ENCODE data around the gene ZNF586.
"Not testable (repeated sequence)": the region's sequence is repeated elsewhere in the genome, so short reads cannot be mapped to it uniquely, and the experiment has no call there.

Gene ZNF586

GRCh38 chr19:57802269-57802668, 32.8 kb downstream of the ZNF586 start:
- Histone ChIP-seq H3K4me1 (ENCODE audit: insufficient read depth, low read length) (peaks cover 4% of the 10 kb centered on the region), H3K4me3 (ENCODE audit: low read depth in 1 of 2, low read length in 2 of 2) (no peak overlapping the region), H3K9me3 (ENCODE audit: low read length) (no peaks in the 10 kb centered on the region), H3K27ac (ENCODE audit: low read depth, low read length) (no peak overlapping the region), H3K9ac (ENCODE audit: low read length) (peak overlapping the region; percentile 30), H3K36me3 (ENCODE audit: insufficient read depth, low read length) (peaks cover 5% of the 10 kb centered on the region), H3K27me3 (ENCODE audit: control insufficient read depth in 1 of 2, insufficient read depth in 2 of 2, low read length in 2 of 2) (no peaks in the 10 kb centered on the region)

- peak overlapping the region; percentile 90 for H3K27ac ChIP-seq (ENCODE audit: low read depth, low read length)
- peaks cover 4% of the 10 kb centered on the region for H3K4me1 ChIP-seq (ENCODE audit: insufficient read depth, low read length)
These were observed 33.8 kb downstream of the ZNF586 start for GRCh38 chr19:57803265-57803593.

GRCh38 chr19:57803594-57804325, 34.3 kb downstream of the ZNF586 start:
- H3K27ac ChIP-seq (ENCODE audit: low read depth, low read length): peak overlapping the region; percentile 90

More at GRCh38 chr19:57803265-57803593, 33.8 kb downstream of the ZNF586 start:
- peaks cover 5% of the 10 kb centered on the region for H3K36me3 ChIP-seq (ENCODE audit: insufficient read depth, low read length)
- no peaks in the 10 kb centered on the region for H3K9me3 ChIP-seq (ENCODE audit: low read length)
- peak overlapping the region; percentile 71 to 80 for H3K4me3 ChIP-seq (ENCODE audit: low read depth in 1 of 2, low read length in 2 of 2)
- peak overlapping the region; percentile 45 for H3K9ac ChIP-seq (ENCODE audit: low read length)
- H3K27me3 ChIP-seq (ENCODE audit: control insufficient read depth in 1 of 2, insufficient read depth in 2 of 2, low read length in 2 of 2): no peaks in the 10 kb centered on the region

GRCh38 chr19:57807541-57807940, 38.1 kb downstream of the ZNF586 start:
- Histone ChIP-seq H3K9me3 (ENCODE audit: low read length) (no peaks in the 10 kb centered on the region), H3K36me3 (ENCODE audit: insufficient read depth, low read length) (peaks cover 12% of the 10 kb centered on the region), H3K4me3 (ENCODE audit: low read depth in 1 of 2, low read length in 2 of 2) (no peak overlapping the region), H3K27me3 (ENCODE audit: control insufficient read depth in 1 of 2, insufficient read depth in 2 of 2, low read length in 2 of 2) (no peaks in the 10 kb centered on the region), H3K27ac (ENCODE audit: low read depth, low read length) (no peak overlapping the region), H3K4me1 (ENCODE audit: insufficient read depth, low read length) (no peaks in the 10 kb centered on the region), H3K9ac (ENCODE audit: low read length) (no peak overlapping the region)

More at GRCh38 chr19:57803594-57804325, 34.3 kb downstream of the ZNF586 start:
- Histone ChIP-seq H3K27me3 (ENCODE audit: control insufficient read depth in 1 of 2, insufficient read depth in 2 of 2, low read length in 2 of 2) (no peaks in the 10 kb centered on the region), H3K9ac (ENCODE audit: low read length) (peak overlapping the region; percentile 45), H3K36me3 (ENCODE audit: insufficient read depth, low read length) (peaks cover 5% of the 10 kb centered on the region), H3K4me1 (ENCODE audit: insufficient read depth, low read length) (peaks cover 4% of the 10 kb centered on the region), H3K4me3 (ENCODE audit: low read depth in 1 of 2, low read length in 2 of 2) (peak overlapping the region; percentile 71 to 80), H3K9me3 (ENCODE audit: low read length) (no peaks in the 10 kb centered on the region)

- not testable (repeated sequence) for H3K9ac ChIP-seq (ENCODE audit: low read length); H3K27ac ChIP-seq (ENCODE audit: low read depth, low read length); H3K27me3 ChIP-seq (ENCODE audit: control insufficient read depth in 1 of 2, insufficient read depth in 2 of 2, low read length in 2 of 2); H3K9me3 ChIP-seq (ENCODE audit: low read length); H3K4me1 ChIP-seq (ENCODE audit: insufficient read depth, low read length); H3K4me3 ChIP-seq (ENCODE audit: low read depth in 1 of 2, low read length in 2 of 2)
- peaks cover 12% of the 10 kb centered on the region for H3K36me3 ChIP-seq (ENCODE audit: insufficient read depth, low read length)
These were observed 41.2 kb downstream of the ZNF586 start for GRCh38 chr19:57810410-57811295.

- Histone ChIP-seq H3K27me3 (ENCODE audit: control insufficient read depth in 1 of 2, insufficient read depth in 2 of 2, low read length in 2 of 2) (no peaks in the 10 kb centered on the region), H3K27ac (ENCODE audit: low read depth, low read length) (no peak overlapping the region), H3K4me1 (ENCODE audit: insufficient read depth, low read length) (peaks cover 6% of the 10 kb centered on the region), H3K36me3 (ENCODE audit: insufficient read depth, low read length) (peaks cover 12% of the 10 kb centered on the region), H3K4me3 (ENCODE audit: low read depth in 1 of 2, low read length in 2 of 2) (no peak overlapping the region), H3K9ac (ENCODE audit: low read length) (no peak overlapping the region), H3K9me3 (ENCODE audit: low read length) (no peaks in the 10 kb centered on the region)
These were observed 42.8 kb downstream of the ZNF586 start for GRCh38 chr19:57812226-57812625.

- H3K27me3 ChIP-seq (ENCODE audit: control insufficient read depth in 1 of 2, insufficient read depth in 2 of 2, low read length in 2 of 2); H3K27ac ChIP-seq (ENCODE audit: low read depth, low read length); H3K9me3 ChIP-seq (ENCODE audit: low read length); H3K9ac ChIP-seq (ENCODE audit: low read length); H3K4me3 ChIP-seq (ENCODE audit: low read depth in 1 of 2, low read length in 2 of 2); H3K4me1 ChIP-seq (ENCODE audit: insufficient read depth, low read length): not testable (repeated sequence)
- H3K36me3 ChIP-seq (ENCODE audit: insufficient read depth, low read length): peaks cover 12% of the 10 kb centered on the region
These were observed 43.7 kb downstream of the ZNF586 start for GRCh38 chr19:57812975-57813820.

- Histone ChIP-seq H3K4me1 (ENCODE audit: insufficient read depth, low read length) (peaks cover 6% of the 10 kb centered on the region), H3K27ac (ENCODE audit: low read depth, low read length) (peak overlapping the region; percentile 87), H3K27me3 (ENCODE audit: control insufficient read depth in 1 of 2, insufficient read depth in 2 of 2, low read length in 2 of 2) (no peaks in the 10 kb centered on the region)
These were observed 44.5 kb downstream of the ZNF586 start for GRCh38 chr19:57813919-57814504.

GRCh38 chr19:57814505-57815246, 45.2 kb downstream of the ZNF586 start, which contains the start of gene ZNF552:
TSS of gene ZNF552 (minus strand) at chr19:57814913. CDS start at chr19:57814743, 170 bp downstream.
- Histone ChIP-seq H3K27ac (ENCODE audit: low read depth, low read length) (peak within 1 kb of the TSS; percentile 87), H3K4me1 (ENCODE audit: insufficient read depth, low read length) (peaks cover 6% of the 10 kb centered on the region), H3K27me3 (ENCODE audit: control insufficient read depth in 1 of 2, insufficient read depth in 2 of 2, low read length in 2 of 2) (no peaks in the 10 kb centered on the region), H3K9ac (ENCODE audit: low read length) (peak within 1 kb of the TSS; percentile 54), H3K9me3 (ENCODE audit: low read length) (no peaks in the 10 kb centered on the region), H3K4me3 (ENCODE audit: low read depth in 1 of 2, low read length in 2 of 2) (peak within 1 kb of the TSS; percentile 86 to 90), H3K36me3 (ENCODE audit: insufficient read depth, low read length) (peaks cover 10% of the 10 kb centered on the region)

More at GRCh38 chr19:57813919-57814504, 44.5 kb downstream of the ZNF586 start:
- peak overlapping the region; percentile 54 for H3K9ac ChIP-seq (ENCODE audit: low read length)
- peaks cover 12% of the 10 kb centered on the region for H3K36me3 ChIP-seq (ENCODE audit: insufficient read depth, low read length)
- no peaks in the 10 kb centered on the region for H3K9me3 ChIP-seq (ENCODE audit: low read length)
- peak overlapping the region; percentile 86 to 90 for H3K4me3 ChIP-seq (ENCODE audit: low read depth in 1 of 2, low read length in 2 of 2)

Data from muscle layer of colon (tissue), 2 donors.